ENCODE data around the gene CYP4V2.

Gene CYP4V2

DNA sequence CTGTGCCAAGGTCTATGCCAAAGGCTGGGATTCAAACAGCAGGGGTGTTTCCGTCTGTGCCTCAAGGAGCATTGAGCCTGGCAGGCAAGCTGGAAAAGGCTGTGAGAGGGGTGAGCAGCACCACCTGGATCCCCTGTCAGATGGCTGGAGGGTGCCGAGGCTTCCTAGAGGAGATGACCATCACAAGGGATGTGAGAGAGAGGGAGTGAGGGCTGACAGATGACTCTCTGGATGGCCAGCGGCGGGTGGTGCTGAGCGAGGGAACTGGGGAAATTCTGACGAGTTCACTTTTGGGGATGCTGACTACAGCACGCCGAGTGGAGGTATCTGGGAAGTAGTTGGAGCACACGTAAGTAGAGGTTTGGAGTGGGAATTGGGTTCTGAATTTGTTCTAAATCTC is 22.6 kb upstream of the CYP4V2 start:
- no peak overlapping the region for H3K4me3 Mint-ChIP-seq
- H3K4me1 Mint-ChIP-seq (ENCODE audit: low read depth), result no peaks in the 10 kb centered on the region
- no peaks in the 10 kb centered on the region for H3K36me3 Mint-ChIP-seq (ENCODE audit: low read depth)
- no peak overlapping the region for H3K27ac Mint-ChIP-seq
- peaks cover under 1% of the 10 kb centered on the region for H3K27me3 Mint-ChIP-seq
- no peaks in the 10 kb centered on the region for H3K9me3 Mint-ChIP-seq

GRCh38 chr4:186169333-186169944 is 21.9 kb upstream of the CYP4V2 start:
- H3K4me1 Mint-ChIP-seq (ENCODE audit: low read depth), result no peaks in the 10 kb centered on the region
- H3K4me3 Mint-ChIP-seq, result no peak overlapping the region
- H3K9me3 Mint-ChIP-seq, result no peaks in the 10 kb centered on the region
- H3K27me3 Mint-ChIP-seq, result no peaks in the 10 kb centered on the region
- H3K27ac Mint-ChIP-seq, result no peak overlapping the region
- H3K36me3 Mint-ChIP-seq (ENCODE audit: low read depth), result no peaks in the 10 kb centered on the region

GRCh38 chr4:186169945-186170802 is 21.2 kb upstream of the CYP4V2 start:
- no peaks in the 10 kb centered on the region for H3K36me3 Mint-ChIP-seq (ENCODE audit: low read depth)
- H3K9me3 Mint-ChIP-seq, result no peaks in the 10 kb centered on the region
- H3K4me3 Mint-ChIP-seq, result no peak overlapping the region
- no peaks in the 10 kb centered on the region for H3K27me3 Mint-ChIP-seq
- no peak overlapping the region for H3K27ac Mint-ChIP-seq
- no peaks in the 10 kb centered on the region for H3K4me1 Mint-ChIP-seq (ENCODE audit: low read depth)

DNA sequence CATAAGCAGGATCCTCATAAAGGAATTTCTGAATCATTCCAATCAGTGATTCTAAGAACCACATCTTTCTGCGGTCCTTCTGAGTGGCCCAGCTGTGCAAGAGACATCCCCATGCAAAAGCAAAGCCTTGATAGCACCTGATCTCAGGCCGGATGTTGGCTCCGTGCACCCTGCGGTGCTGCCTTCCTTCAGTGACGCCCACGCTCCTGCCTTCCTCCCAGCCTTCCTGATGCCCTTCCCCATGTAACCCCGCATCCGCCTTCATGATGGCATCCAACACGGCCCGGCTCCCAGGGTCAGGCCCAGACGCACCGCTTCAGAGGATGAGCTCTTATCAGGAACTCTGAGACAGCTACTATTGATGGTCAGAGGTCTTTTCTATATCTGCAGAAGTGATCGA is 20.4 kb upstream of the CYP4V2 start:
- Mint-ChIP-seq H3K4me1 (ENCODE audit: low read depth) (no peaks in the 10 kb centered on the region), H3K27ac (no peak overlapping the region)

DNA sequence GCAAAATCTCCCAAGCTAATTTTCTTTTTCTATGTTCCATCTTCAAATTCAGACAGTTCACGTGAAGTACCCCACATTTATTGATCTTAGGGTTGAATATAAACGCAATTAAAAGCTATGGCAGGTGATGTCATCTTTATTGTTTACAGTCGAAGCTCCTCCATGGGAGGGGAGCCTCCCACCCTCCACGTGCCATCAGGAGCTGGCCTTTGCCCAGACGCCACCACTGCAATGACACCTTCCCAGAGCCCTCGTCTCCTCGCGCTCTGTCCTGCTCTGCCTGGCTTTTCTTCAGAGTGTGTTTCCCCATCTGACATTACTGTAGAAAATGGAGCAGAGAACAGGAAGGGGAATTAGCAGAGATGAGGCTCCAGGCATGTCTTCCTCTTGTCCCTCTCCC is 18.8 kb upstream of the CYP4V2 start:
- H3K4me1 Mint-ChIP-seq (ENCODE audit: low read depth), result no peaks in the 10 kb centered on the region
- no peak overlapping the region for H3K4me3 Mint-ChIP-seq
- H3K27me3 Mint-ChIP-seq, result no peaks in the 10 kb centered on the region
- H3K36me3 Mint-ChIP-seq (ENCODE audit: low read depth), result no peaks in the 10 kb centered on the region
- H3K27ac Mint-ChIP-seq, result no peak overlapping the region
- H3K9me3 Mint-ChIP-seq, result no peaks in the 10 kb centered on the region

More for the DNA sequence above, 20.4 kb upstream of the CYP4V2 start:
- Mint-ChIP-seq H3K9me3 (no peaks in the 10 kb centered on the region), H3K36me3 (ENCODE audit: low read depth) (no peaks in the 10 kb centered on the region), H3K4me3 (no peak overlapping the region), H3K27me3 (no peaks in the 10 kb centered on the region)

DNA sequence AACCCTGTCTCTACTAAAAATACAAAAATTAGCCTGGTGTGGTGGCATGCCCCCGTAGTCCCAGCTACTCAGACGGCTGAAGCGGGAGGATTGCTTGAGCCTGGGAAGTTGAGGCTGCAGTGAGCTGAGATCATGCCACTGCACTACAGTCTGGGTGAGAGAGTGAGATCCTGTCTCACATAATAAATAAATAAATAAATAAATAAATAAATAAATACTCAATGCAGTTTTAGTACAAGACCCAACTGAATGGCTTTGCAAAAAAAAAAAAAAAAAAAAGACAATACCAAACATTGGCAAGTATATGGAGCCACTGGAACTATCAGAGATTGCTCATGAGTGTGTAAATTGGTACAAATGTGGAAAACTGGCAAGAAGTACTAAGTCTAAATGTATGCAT is 3.3 kb upstream of the CYP4V2 start:
- Mint-ChIP-seq H3K4me3 (no peak overlapping the region), H3K27me3 (peaks cover 14% of the 10 kb centered on the region)

GRCh38 chr4:186189656-186190055 is 1.7 kb upstream of the CYP4V2 start:
- H3K4me3 Mint-ChIP-seq, result peak overlapping the region; percentile 88
- peaks cover 5% of the 10 kb centered on the region for H3K9me3 Mint-ChIP-seq
- H3K27me3 Mint-ChIP-seq, result peaks cover 12% of the 10 kb centered on the region
- peaks cover 35% of the 10 kb centered on the region for H3K4me1 Mint-ChIP-seq (ENCODE audit: low read depth)
- no peaks in the 10 kb centered on the region for H3K36me3 Mint-ChIP-seq (ENCODE audit: low read depth)
- peak overlapping the region; percentile 95 for H3K27ac Mint-ChIP-seq

More for the DNA sequence above, 3.3 kb upstream of the CYP4V2 start:
- H3K27ac Mint-ChIP-seq, result no peak overlapping the region
- H3K4me1 Mint-ChIP-seq (ENCODE audit: low read depth), result peaks cover 26% of the 10 kb centered on the region
- peaks cover 6% of the 10 kb centered on the region for H3K9me3 Mint-ChIP-seq
- H3K36me3 Mint-ChIP-seq (ENCODE audit: low read depth), result no peaks in the 10 kb centered on the region

DNA sequence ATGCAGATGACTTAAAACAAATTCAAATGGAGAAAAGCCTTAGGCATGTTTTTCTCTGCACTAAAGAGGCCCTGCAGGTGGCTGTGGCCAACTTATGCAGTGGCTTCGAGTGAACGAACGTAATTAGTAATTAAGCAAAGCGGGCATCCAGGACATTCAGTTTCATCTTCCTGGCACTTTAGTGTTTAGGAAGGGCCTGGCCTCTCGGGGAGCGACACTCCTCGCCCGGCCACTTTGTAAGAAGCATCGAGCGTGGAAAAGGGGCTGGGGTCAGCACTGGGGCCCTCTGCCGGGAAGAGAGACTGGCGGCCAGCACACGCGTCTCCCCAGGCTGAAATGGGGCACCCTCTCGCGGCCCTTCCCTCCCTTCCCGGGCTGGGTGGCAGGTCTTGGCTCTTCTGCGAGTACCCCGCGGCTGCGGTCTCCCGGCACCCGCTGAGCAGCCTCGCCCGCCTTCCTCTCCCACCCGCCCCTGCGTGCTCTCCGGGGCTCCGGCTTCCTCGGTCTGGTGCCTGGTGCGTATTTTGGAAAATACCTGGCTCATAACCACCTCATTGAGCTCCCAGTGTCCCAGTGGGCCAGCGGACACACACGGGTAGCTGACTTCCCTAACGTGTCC is 677 bp upstream of the CYP4V2 start:
- Mint-ChIP-seq H3K27ac (peak overlapping the region; percentile 95), H3K36me3 (ENCODE audit: low read depth) (peaks cover 6% of the 10 kb centered on the region), H3K9me3 (no peaks in the 10 kb centered on the region), H3K4me1 (ENCODE audit: low read depth) (peaks cover 35% of the 10 kb centered on the region), H3K4me3 (peak overlapping the region; percentile 88), H3K27me3 (peaks cover 3% of the 10 kb centered on the region)

- H3K27ac Mint-ChIP-seq, result peak overlapping the region; percentile 89
- H3K4me1 Mint-ChIP-seq (ENCODE audit: low read depth), result peaks cover 41% of the 10 kb centered on the region
- peaks cover 19% of the 10 kb centered on the region for H3K36me3 Mint-ChIP-seq (ENCODE audit: low read depth)
- no peaks in the 10 kb centered on the region for H3K9me3 Mint-ChIP-seq
- no peaks in the 10 kb centered on the region for H3K27me3 Mint-ChIP-seq
- peak overlapping the region; percentile 95 for H3K4me3 Mint-ChIP-seq
These were observed 772 bp downstream of the CYP4V2 start for GRCh38 chr4:186192066-186192612.

DNA sequence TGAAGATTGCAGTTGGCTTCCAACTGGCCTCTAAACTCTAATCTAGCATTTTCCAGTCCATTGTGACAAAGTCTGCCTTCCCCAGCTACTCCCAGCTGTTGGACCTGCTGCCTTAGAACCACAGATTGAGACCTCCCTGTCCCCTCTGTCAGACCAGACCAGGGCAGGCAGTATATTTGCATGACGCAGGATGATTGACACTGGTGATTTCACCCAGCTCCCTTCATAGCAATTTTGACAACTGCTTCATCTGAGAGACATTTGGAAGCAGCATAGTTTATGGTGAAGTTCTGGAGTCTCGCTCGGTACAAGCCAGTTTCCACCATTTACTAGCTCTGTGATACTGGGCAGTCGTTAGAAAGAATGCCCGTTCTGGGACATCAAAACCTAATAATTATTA is 2.5 kb downstream of the CYP4V2 start:
- Mint-ChIP-seq H3K27me3 (no peaks in the 10 kb centered on the region), H3K9me3 (no peaks in the 10 kb centered on the region), H3K36me3 (ENCODE audit: low read depth) (peaks cover 20% of the 10 kb centered on the region), H3K4me3 (peak overlapping the region; percentile 95), H3K4me1 (ENCODE audit: low read depth) (peaks cover 43% of the 10 kb centered on the region), H3K27ac (peak overlapping the region; percentile 11)

GRCh38 chr4:186196063-186196462 is 4.7 kb downstream of the CYP4V2 start:
- no peak overlapping the region for H3K27ac Mint-ChIP-seq
- H3K27me3 Mint-ChIP-seq, result no peaks in the 10 kb centered on the region
- peaks cover 27% of the 10 kb centered on the region for H3K4me1 Mint-ChIP-seq (ENCODE audit: low read depth)
- peaks cover 20% of the 10 kb centered on the region for H3K36me3 Mint-ChIP-seq (ENCODE audit: low read depth)
- H3K4me3 Mint-ChIP-seq, result no peak overlapping the region
- no peaks in the 10 kb centered on the region for H3K9me3 Mint-ChIP-seq

- Mint-ChIP-seq H3K27me3 (no peaks in the 10 kb centered on the region), H3K4me3 (no peak overlapping the region), H3K4me1 (ENCODE audit: low read depth) (peaks cover 18% of the 10 kb centered on the region), H3K27ac (no peak overlapping the region), H3K9me3 (no peaks in the 10 kb centered on the region), H3K36me3 (ENCODE audit: low read depth) (peaks cover 16% of the 10 kb centered on the region)
These were observed 9.1 kb downstream of the CYP4V2 start for GRCh38 chr4:186200516-186200915.

DNA sequence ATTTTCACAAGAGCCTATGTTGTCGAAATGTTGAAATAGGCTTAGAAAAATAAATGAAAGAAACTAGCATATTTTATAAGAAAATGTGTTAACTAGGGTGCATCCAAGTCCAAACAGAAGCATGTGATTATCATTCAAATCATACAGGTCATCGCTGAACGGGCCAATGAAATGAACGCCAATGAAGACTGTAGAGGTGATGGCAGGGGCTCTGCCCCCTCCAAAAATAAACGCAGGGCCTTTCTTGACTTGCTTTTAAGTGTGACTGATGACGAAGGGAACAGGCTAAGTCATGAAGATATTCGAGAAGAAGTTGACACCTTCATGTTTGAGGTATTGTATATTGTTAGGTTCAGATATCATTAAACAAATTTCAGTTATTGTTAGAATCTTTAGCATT is 9.6 kb downstream of the CYP4V2 start:
- Mint-ChIP-seq H3K4me1 (ENCODE audit: low read depth) (peaks cover 18% of the 10 kb centered on the region), H3K36me3 (ENCODE audit: low read depth) (peaks cover 11% of the 10 kb centered on the region), H3K27me3 (no peaks in the 10 kb centered on the region), H3K27ac (no peak overlapping the region), H3K4me3 (no peak overlapping the region), H3K9me3 (no peaks in the 10 kb centered on the region)

DNA sequence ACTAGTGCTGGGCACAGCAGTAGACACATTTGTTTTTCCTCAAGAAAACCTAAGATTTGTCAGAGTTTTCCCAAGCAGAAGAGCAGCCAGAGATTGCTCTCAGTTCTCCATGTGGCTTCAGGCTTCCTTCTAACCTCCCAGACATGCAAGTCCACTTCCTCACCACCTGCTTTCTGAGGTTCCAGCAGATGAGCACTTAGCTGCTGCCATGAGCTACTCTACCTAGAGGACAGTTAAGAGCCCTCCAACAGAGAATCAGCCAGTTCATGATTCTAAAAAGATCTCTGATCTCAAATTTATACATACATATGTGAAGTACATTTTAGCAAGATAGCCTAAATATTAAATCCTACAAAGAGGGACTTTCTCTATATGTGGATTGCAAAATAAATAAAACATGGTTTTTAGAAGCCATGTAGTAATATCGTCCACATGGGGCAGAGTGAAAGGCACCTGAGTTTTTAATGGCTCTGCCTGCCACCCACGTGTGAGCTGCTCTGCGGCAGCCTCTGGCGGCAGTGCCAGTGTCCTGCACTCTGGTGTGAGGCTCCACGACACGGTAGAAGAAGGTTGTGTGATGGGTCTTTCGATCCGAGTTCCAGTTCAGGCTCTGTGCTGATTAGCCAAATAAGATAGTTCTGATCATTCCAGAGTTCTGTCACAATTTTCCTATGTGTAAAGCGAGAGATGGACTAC is 10.3 kb downstream of the CYP4V2 start:
- Mint-ChIP-seq H3K27ac (peak overlapping the region; percentile 20), H3K4me3 (peak overlapping the region; percentile 6), H3K4me1 (ENCODE audit: low read depth) (peaks cover 15% of the 10 kb centered on the region), H3K36me3 (ENCODE audit: low read depth) (peaks cover 6% of the 10 kb centered on the region), H3K27me3 (no peaks in the 10 kb centered on the region), H3K9me3 (no peaks in the 10 kb centered on the region)
